PC-3 (cell line): ENCODE data around the gene CEP104. TPM values are rescaled to one million over a fixed set of nuclear protein-coding genes. Genes with fewer than 3 reads are reported as not detected.

ENCODE experiments used
- ATAC-seq: fragments of 200-7000 bp; cut with Tn5 transposase; 2 replicates; pipeline ENCODE4 v1.9.1; 2020; ENCODE audit warnings: mild to moderate bottlenecking, moderate library complexity
- BruUV-seq: library from RNA; stranded (reverse); fragments of 400-500 nt; replicated peaks from 2 replicates; lab custom pipeline; 2021; lab: Mats Ljungman, UMichigan
- CTCF ChIA-PET: fragments of 300-600 bp; sonication (Branson Sonifier 250); formaldehyde crosslinking; loops from one replicate; lab custom pipeline; 2022; ENCODE audit warnings: antibody characterized with exemption; lab: Charles Lee
- POLR2A ChIA-PET: fragments of 300-600 bp; sonication (Branson Sonifier 250); formaldehyde crosslinking; loops from one replicate; lab custom pipeline; 2022; ENCODE audit warnings: antibody characterized with exemption; ENCODE audit not compliant: unreplicated experiment; lab: Charles Lee
- DNase-seq: peaks from one replicate; pipeline ENCODE4 v3.0.0-alpha.2; 2015
- H2AFZ ChIP-seq: fragments of 300-600 bp; sonication (generic); 2 replicates; pipeline ENCODE4 v1.6.0; 2016; ENCODE audit warnings: antibody characterized with exemption, low read length
- H3F3A ChIP-seq: fragments of 300-600 bp; sonication (generic); one replicate; pipeline ENCODE4 v1.6.0; 2017; ENCODE audit warnings: antibody characterized with exemption, low read length, control low read depth, mild to moderate bottlenecking; ENCODE audit not compliant: unreplicated experiment
- H3K27ac ChIP-seq: fragments of 300-600 bp; sonication (generic); 2 replicates; pipeline ENCODE4 v1.5.1; 2016; ENCODE audit warnings: mild to moderate bottlenecking, low read length
- H3K27me3 ChIP-seq: fragments of 300-600 bp; sonication (generic); 2 replicates; pipeline ENCODE4 v1.6.1; 2016; ENCODE audit warnings: low read length, mixed read lengths
- H3K36me3 ChIP-seq: fragments of 300-600 bp; sonication (generic); 2 replicates; pipeline ENCODE4 v1.6.1; 2016; ENCODE audit warnings: low read depth, mixed run types, low read length, mixed read lengths
- H3K4me1 ChIP-seq: fragments of 300-600 bp; sonication (generic); 2 replicates; pipeline ENCODE4 v1.5.1; 2016; ENCODE audit warnings: low read length; ENCODE audit not compliant: insufficient read depth
- H3K4me2 ChIP-seq: fragments of 300-600 bp; sonication (generic); 2 replicates; pipeline ENCODE4 v1.6.0; 2016; ENCODE audit warnings: low read length
- H3K4me3 ChIP-seq: fragments of 300-600 bp; sonication (generic); 2 replicates; pipeline ENCODE4 v1.5.1; 2016; ENCODE audit warnings: mild to moderate bottlenecking, low read length, mixed read lengths
- H3K79me2 ChIP-seq: fragments of 300-600 bp; sonication (generic); 2 replicates; pipeline ENCODE4 v1.6.1; 2017; ENCODE audit warnings: low read length, mixed read lengths
- H3K9ac ChIP-seq: fragments of 300-600 bp; sonication (generic); 2 replicates; pipeline ENCODE4 v1.6.0; 2016; ENCODE audit warnings: mild to moderate bottlenecking, low read length
- H3K9me2 ChIP-seq: fragments of 300-600 bp; sonication (generic); replicated peaks from 2 replicates; pipeline ENCODE4 v1.6.1; 2016; ENCODE audit warnings: mixed run types, low read length, mixed read lengths
- H3K9me3 ChIP-seq: fragments of 300-600 bp; sonication (generic); 2 replicates; pipeline ENCODE4 v1.6.1; 2016; ENCODE audit warnings: low read length, mixed read lengths
- H4K20me1 ChIP-seq: fragments of 300-600 bp; sonication (generic); 2 replicates; pipeline ENCODE4 v1.6.1; 2016; ENCODE audit warnings: low read length, mixed read lengths
- CTCF ChIP-seq: fragments of 300-600 bp; sonication (generic); conservative IDR thresholded peaks from 2 replicates; pipeline ENCODE4 v1.5.1; 2017; ENCODE audit warnings: antibody characterized with exemption, low read depth, mild to moderate bottlenecking, low read length
- EZH2 ChIP-seq: fragments of 300-600 bp; sonication (generic); IDR thresholded peaks from one replicate; pipeline ENCODE4 v1.6.1; 2017; ENCODE audit warnings: antibody characterized with exemption, mild to moderate bottlenecking, low read length; ENCODE audit not compliant: unreplicated experiment
- EZH2phosphoT487 ChIP-seq: fragments of 300-600 bp; sonication (generic); IDR thresholded peaks from 2 replicates; pipeline ENCODE4 v1.6.1; 2018; ENCODE audit warnings: mild to moderate bottlenecking, antibody characterized with exemption, low read length, borderline replicate concordance
- intact Hi-C: fragments of 100-400 bp; cut with micrococcal nuclease; formaldehyde crosslinking; loops from 2 replicates; pipeline ENCODE4 v1.9.0; 2023
- total RNA-seq: library from RNA; depleted of rRNA; stranded (reverse); fragments of >200 nt; gene quantifications from 2 replicates; pipeline ENCODE4 v1.2.3, GENCODE V29; 2014

CEP104 gene
- total RNA-seq, 1 experiment from 2014 or later, result 64.1 TPM

GRCh38 chr1:3777647-3778589 is 79.1 kb downstream of the CEP104 start:
- Histone ChIP-seq H3K4me2 (no peak overlapping the region), H3K36me3 (peaks cover 29% of the 10 kb centered on the region), H3F3A (no peaks in the 10 kb centered on the region), H2AFZ (no peak overlapping the region), H3K4me1 (peaks cover 5% of the 10 kb centered on the region; the same call in 1 of the 2 replicates), H3K9me3 (no peaks in the 10 kb centered on the region), H4K20me1 (no peaks in the 10 kb centered on the region), H3K4me3 (no peak overlapping the region), H3K79me2 (no peaks in the 10 kb centered on the region), H3K27ac (no peak overlapping the region), H3K9ac (no peak overlapping the region), H3K27me3 (no peaks in the 10 kb centered on the region), H3K9me2 (no peaks in the 10 kb centered on the region)
- ATAC-seq, result no peak
- CTCF ChIA-PET, result interaction anchor here (0.5 kb wide), 1 partner anchor 122 kb away, joined by 3 read pairs; no protein-coding TSS in a partner anchor
- DNase-seq, result no peak
- intact Hi-C loops, result no loop called here
- BruUV-seq, result no TSS peak
- POLR2A ChIA-PET, result no interaction called here
- TF ChIP-seq EZH2phosphoT487, result no peak
- no peak for TF ChIP-seq EZH2
- no peak for TF ChIP-seq CTCF

- no peaks in the 10 kb centered on the region for H3K9me2 ChIP-seq
- no TSS peak for BruUV-seq
- ATAC-seq (no peak), DNase-seq (no peak)
- H3K4me3 ChIP-seq, result no peak overlapping the region
- intact Hi-C loops, result no loop called here
- H3K4me2 ChIP-seq, result no peak overlapping the region
- H3K27me3 ChIP-seq, result no peaks in the 10 kb centered on the region
- no peaks in the 10 kb centered on the region for H3K79me2 ChIP-seq
- H3K9ac ChIP-seq, result no peak overlapping the region
- TF ChIP-seq EZH2phosphoT487, result no peak
- no peak for TF ChIP-seq CTCF
- no peak for TF ChIP-seq EZH2
- peaks cover 22% of the 10 kb centered on the region for H3K36me3 ChIP-seq
- H3K4me1 ChIP-seq, result peaks cover 8% of the 10 kb centered on the region; the same call in 1 of the 2 replicates
- ChIA-PET CTCF (no interaction called here), POLR2A (no interaction called here)
- no peaks in the 10 kb centered on the region for H3F3A ChIP-seq
- H2AFZ ChIP-seq, result no peak overlapping the region
- H3K9me3 ChIP-seq, result no peaks in the 10 kb centered on the region
- no peak overlapping the region for H3K27ac ChIP-seq
- no peaks in the 10 kb centered on the region for H4K20me1 ChIP-seq
Observed at GRCh38 chr1:3777078-3777547, 79.9 kb downstream of the CEP104 start.
